Measurements from ENCODE around the gene FAAP20.
"Not testable (repeated sequence)": the region's sequence is repeated elsewhere in the genome, so short reads cannot be mapped to it uniquely, and the experiment has no call there.

FAAP20 gene

GRCh38 chr1:2163205-2163604 lies 31.4 kb downstream of the FAAP20 start:
- DNase-seq (ENCODE audit: low spot score) (no peak), FAIRE-seq (no peak)

GRCh38 chr1:2160451-2161300 lies 33.9 kb downstream of the FAAP20 start:
- no peak for FAIRE-seq
- no peak for DNase-seq (ENCODE audit: low spot score)

GRCh38 chr1:2159124-2159523 lies 35.4 kb downstream of the FAAP20 start:
- DNase-seq (ENCODE audit: low spot score) (no peak), FAIRE-seq (no peak)

- no peak for DNase-seq (ENCODE audit: low spot score)
Observed at GRCh38 chr1:2158272-2158671, 36.3 kb downstream of the FAAP20 start.

GRCh38 chr1:2157856-2158255 lies 36.7 kb downstream of the FAAP20 start:
- DNase-seq (ENCODE audit: low spot score) (no peak), FAIRE-seq (no peak)

More at GRCh38 chr1:2158272-2158671, 36.3 kb downstream of the FAAP20 start:
- no peak for FAIRE-seq

- DNase-seq (ENCODE audit: low spot score) (no peak), FAIRE-seq (no peak)
Observed at GRCh38 chr1:2156866-2157265, 37.7 kb downstream of the FAAP20 start.

GRCh38 chr1:2155788-2156187 lies 38.8 kb downstream of the FAAP20 start:
- DNase-seq (ENCODE audit: low spot score) (no peak), FAIRE-seq (no peak)

GRCh38 chr1:2155147-2155598 lies 39.4 kb downstream of the FAAP20 start:
- no peak for DNase-seq (ENCODE audit: low spot score)
- peak; percentile 95 for FAIRE-seq

- no peak for FAIRE-seq
- DNase-seq (ENCODE audit: low spot score): no peak
Observed at GRCh38 chr1:2154022-2154421, 40.5 kb downstream of the FAAP20 start.

GRCh38 chr1:2152954-2153353 lies 41.6 kb downstream of the FAAP20 start:
- no peak for FAIRE-seq

GRCh38 chr1:2151911-2152310 lies 42.7 kb downstream of the FAAP20 start:
- DNase-seq (ENCODE audit: low spot score) (no peak), FAIRE-seq (no peak)

More at GRCh38 chr1:2152954-2153353, 41.6 kb downstream of the FAAP20 start:
- DNase-seq (ENCODE audit: low spot score): no peak

GRCh38 chr1:2151252-2151651 lies 43.3 kb downstream of the FAAP20 start:
- FAIRE-seq (no peak), DNase-seq (ENCODE audit: low spot score) (no peak)

GRCh38 chr1:2150801-2151200 lies 43.8 kb downstream of the FAAP20 start:
- DNase-seq (ENCODE audit: low spot score) (no peak), FAIRE-seq (no peak)

- DNase-seq (ENCODE audit: low spot score) (no peak), FAIRE-seq (no peak)
Observed at GRCh38 chr1:2148691-2149090, 45.9 kb downstream of the FAAP20 start.

- not testable (repeated sequence) for DNase-seq (ENCODE audit: low spot score); FAIRE-seq
Observed at GRCh38 chr1:2147869-2148268, 46.7 kb downstream of the FAAP20 start.

- DNase-seq (ENCODE audit: low spot score) (no peak), FAIRE-seq (no peak)
Observed at GRCh38 chr1:2146836-2147517, 47.6 kb downstream of the FAAP20 start.

GRCh38 chr1:2145946-2146835 lies 48.4 kb downstream of the FAAP20 start:
- DNase-seq (ENCODE audit: low spot score) (no peak), FAIRE-seq (no peak)

GRCh38 chr1:2144501-2145090 lies 50.0 kb downstream of the FAAP20 start:
- DNase-seq (ENCODE audit: low spot score): no peak
- no peak for FAIRE-seq

GRCh38 chr1:2143814-2144500 lies 50.6 kb downstream of the FAAP20 start:
- FAIRE-seq: no peak
- DNase-seq (ENCODE audit: low spot score): no peak

GRCh38 chr1:2141025-2141424 lies 53.5 kb downstream of the FAAP20 start:
- DNase-seq (ENCODE audit: low spot score): no peak
- FAIRE-seq: no peak

Data from urothelium cell line (cell line).